GM21786 (cell line): ENCODE results near the gene WDR48.

Experiments
- ATAC-seq: cut with Tn5 transposase; IDR thresholded peaks from one replicate; pipeline ENCODE4 v1.9.1; 2021; ENCODE audit not compliant: unreplicated experiment

The WDR48 gene

GRCh38 chr3:39137435-39137936 is 85.7 kb downstream of the WDR48 start:
- no peak for ATAC-seq

- no peak for ATAC-seq
Observed at GRCh38 chr3:39137991-39138803, 86.4 kb downstream of the WDR48 start.

- no peak for ATAC-seq
Observed at GRCh38 chr3:39138804-39139415, 87.1 kb downstream of the WDR48 start.

- no peak for ATAC-seq
Observed at GRCh38 chr3:39139442-39139841, 87.6 kb downstream of the WDR48 start.

GRCh38 chr3:39140341-39140971 is 88.6 kb downstream of the WDR48 start:
- ATAC-seq = no peak

- ATAC-seq = no peak
Observed at GRCh38 chr3:39141171-39141995, 89.6 kb downstream of the WDR48 start.

GRCh38 chr3:39142067-39142466 is 90.3 kb downstream of the WDR48 start:
- no peak for ATAC-seq

- no peak for ATAC-seq
Observed at GRCh38 chr3:39143051-39143885, 91.5 kb downstream of the WDR48 start.

- no peak for ATAC-seq
Observed at GRCh38 chr3:39144095-39144747, 92.4 kb downstream of the WDR48 start.

- no peak for ATAC-seq
Observed at GRCh38 chr3:39144748-39145380, 93.0 kb downstream of the WDR48 start.

GRCh38 chr3:39146083-39146501 is 94.3 kb downstream of the WDR48 start:
- ATAC-seq = no peak
